Measurements from ENCODE around the gene ALG14. TPM values are rescaled to one million over a fixed set of nuclear protein-coding genes. Genes with fewer than 3 reads are reported as not detected.
"Not testable (repeated sequence)": the region's sequence is repeated elsewhere in the genome, so short reads cannot be mapped to it uniquely, and the experiment has no call there.

Gene ALG14
- total RNA-seq, 4 donors from 2014 or later = 0.53 to 1.3 (median 1.0) TPM

DNA sequence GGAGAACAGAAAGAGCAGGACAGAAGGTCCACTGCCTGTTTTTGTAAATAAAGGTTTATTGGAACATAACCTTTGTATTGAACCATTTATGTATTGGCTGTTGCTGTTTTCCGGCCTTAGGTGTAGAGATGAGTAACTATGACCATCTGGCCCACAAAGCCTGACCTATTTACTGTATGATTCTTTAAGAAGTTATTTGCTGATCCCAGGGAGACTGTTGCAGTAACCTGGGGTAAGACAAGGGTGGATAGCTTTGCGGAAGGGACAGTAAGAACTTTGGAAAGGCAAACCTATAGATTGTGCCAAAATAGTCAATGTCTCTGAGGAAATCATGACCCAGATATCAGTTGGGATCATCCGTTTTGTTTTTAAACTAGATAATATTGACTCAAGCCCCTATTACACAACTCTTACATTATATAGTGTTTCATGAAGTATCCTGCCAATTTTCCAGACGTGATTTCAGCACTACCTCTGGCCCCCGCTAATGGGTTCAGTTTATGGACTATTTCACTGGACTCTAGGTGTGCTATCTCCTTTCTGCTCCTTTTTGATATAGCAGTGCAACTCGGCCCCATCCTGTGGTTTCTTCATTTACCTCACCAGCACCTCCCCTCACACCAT is 23.6 kb upstream of the ALG14 start:
- no peaks in the 10 kb centered on the region for H3K4me1 ChIP-seq
- peak overlapping the region in 1 of 4 donors; percentile 21 for H3K27ac ChIP-seq
- no peak overlapping the region for H3K4me3 ChIP-seq
- no peak for TF ChIP-seq POLR2A (IDR thresholded peaks at IDR 0.05)
- TF ChIP-seq, protein P1, sequence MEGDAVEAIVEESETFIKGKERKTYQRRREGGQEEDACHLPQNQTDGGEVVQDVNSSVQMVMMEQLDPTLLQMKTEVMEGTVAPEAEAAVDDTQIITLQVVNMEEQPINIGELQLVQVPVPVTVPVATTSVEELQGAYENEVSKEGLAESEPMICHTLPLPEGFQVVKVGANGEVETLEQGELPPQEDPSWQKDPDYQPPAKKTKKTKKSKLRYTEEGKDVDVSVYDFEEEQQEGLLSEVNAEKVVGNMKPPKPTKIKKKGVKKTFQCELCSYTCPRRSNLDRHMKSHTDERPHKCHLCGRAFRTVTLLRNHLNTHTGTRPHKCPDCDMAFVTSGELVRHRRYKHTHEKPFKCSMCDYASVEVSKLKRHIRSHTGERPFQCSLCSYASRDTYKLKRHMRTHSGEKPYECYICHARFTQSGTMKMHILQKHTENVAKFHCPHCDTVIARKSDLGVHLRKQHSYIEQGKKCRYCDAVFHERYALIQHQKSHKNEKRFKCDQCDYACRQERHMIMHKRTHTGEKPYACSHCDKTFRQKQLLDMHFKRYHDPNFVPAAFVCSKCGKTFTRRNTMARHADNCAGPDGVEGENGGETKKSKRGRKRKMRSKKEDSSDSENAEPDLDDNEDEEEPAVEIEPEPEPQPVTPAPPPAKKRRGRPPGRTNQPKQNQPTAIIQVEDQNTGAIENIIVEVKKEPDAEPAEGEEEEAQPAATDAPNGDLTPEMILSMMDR (IDR thresholded peaks at IDR 0.05) = no peak
- no peaks in the 10 kb centered on the region for H3K9me3 ChIP-seq
- intact Hi-C loops (cut with DNase I) = no loop called here
- no peaks in the 10 kb centered on the region for H3K36me3 ChIP-seq
- 79 to 81% methylated on average over 6 of the region's 6 CpGs for WGBS, 2 donors
- peaks cover 0 to 7% (median 0%) of the 10 kb centered on the region in 4 donors for H3K27me3 ChIP-seq
- no peak for DNase-seq

GRCh38 chr1:95095833-95096217 is 23.1 kb upstream of the ALG14 start:
- TF ChIP-seq, protein P1 (IDR thresholded peaks at IDR 0.05) = no peak
- TF ChIP-seq POLR2A (IDR thresholded peaks at IDR 0.05) = no peak
- peak overlapping the region in 1 of 4 donors; percentile 21 for H3K27ac ChIP-seq
- peaks cover 0 to 3% (median 0%) of the 10 kb centered on the region in 4 donors for H3K27me3 ChIP-seq
- 45 to 62% methylated on average over 2 of the region's 2 CpGs for WGBS, 2 donors
- no peaks in the 10 kb centered on the region for H3K9me3 ChIP-seq
- DNase-seq = no peak
- H3K4me3 ChIP-seq = no peak overlapping the region
- no peaks in the 10 kb centered on the region for H3K36me3 ChIP-seq
- intact Hi-C loops (cut with DNase I) = no loop called here
- no peaks in the 10 kb centered on the region for H3K4me1 ChIP-seq

DNA sequence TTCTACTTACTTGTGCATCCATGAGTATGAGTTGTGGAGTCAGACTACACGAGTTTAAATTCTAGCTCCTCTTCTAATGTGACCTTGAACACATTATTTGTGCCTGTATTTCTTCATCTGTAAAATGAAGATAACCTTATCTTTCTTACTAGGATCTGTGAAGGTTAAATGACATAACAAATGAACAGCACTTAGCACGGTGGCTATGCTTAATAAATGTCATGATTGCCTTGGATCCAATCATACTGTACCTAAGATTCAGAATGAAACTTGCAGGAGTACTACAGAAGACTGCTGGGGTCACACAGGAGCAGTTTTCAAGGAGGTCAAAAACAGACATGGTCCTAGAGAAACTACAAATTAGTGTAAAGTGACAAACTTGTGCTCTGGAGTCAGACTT is 22.2 kb upstream of the ALG14 start:
- DNase-seq = no peak
- Histone ChIP-seq H3K4me3 (no peak overlapping the region), H3K4me1 (no peaks in the 10 kb centered on the region), H3K36me3 (no peaks in the 10 kb centered on the region), H3K27ac (no peak overlapping the region), H3K9me3 (no peaks in the 10 kb centered on the region), H3K27me3 (no peaks in the 10 kb centered on the region)
- 50 to 53% methylated on average over 2 of the region's 2 CpGs for WGBS, 2 donors
- intact Hi-C loops (cut with DNase I) = no loop called here
- no peak for TF ChIP-seq POLR2A (IDR thresholded peaks at IDR 0.05)
- TF ChIP-seq, protein P1 (IDR thresholded peaks at IDR 0.05) = no peak

GRCh38 chr1:95093296-95093695 is 20.5 kb upstream of the ALG14 start:
- no peaks in the 10 kb centered on the region for H3K27me3 ChIP-seq
- 35 to 88% methylated on average over 1 of the region's 1 CpG for WGBS, 2 donors
- no peak overlapping the region for H3K4me3 ChIP-seq
- no peaks in the 10 kb centered on the region for H3K9me3 ChIP-seq
- no peak overlapping the region for H3K27ac ChIP-seq
- intact Hi-C loops (cut with DNase I) = no loop called here
- DNase-seq = no peak
- no peak for TF ChIP-seq POLR2A (IDR thresholded peaks at IDR 0.05)
- TF ChIP-seq, protein P1 (IDR thresholded peaks at IDR 0.05) = no peak
- H3K4me1 ChIP-seq = no peaks in the 10 kb centered on the region
- no peaks in the 10 kb centered on the region for H3K36me3 ChIP-seq

GRCh38 chr1:95092891-95093290 is 20.1 kb upstream of the ALG14 start:
- DNase-seq; intact Hi-C loops (cut with DNase I); H3K27ac ChIP-seq; H3K27me3 ChIP-seq; H3K4me3 ChIP-seq; H3K36me3 ChIP-seq; H3K9me3 ChIP-seq; H3K4me1 ChIP-seq: not testable (repeated sequence)

- H3K9me3 ChIP-seq; intact Hi-C loops (cut with DNase I); H3K27ac ChIP-seq; H3K4me1 ChIP-seq; H3K36me3 ChIP-seq; H3K4me3 ChIP-seq; H3K27me3 ChIP-seq; DNase-seq: not testable (repeated sequence)
- WGBS, 2 donors = 100% methylated on average over 1 of the region's 28 CpGs; no CpG with 5 or more reads in 1 of the 2 donors
Observed at GRCh38 chr1:95091290-95091689, 18.5 kb upstream of the ALG14 start.

Measured in esophagus squamous epithelium (tissue), 5 donors.